CD4-positive, alpha-beta T cell treated with Interleukin-4 for 4 hours (primary cell): Measurements from ENCODE around the gene CXCL11.
A peak's percentile ranks its signal among the peaks of the same experiment; 100 is the strongest.
"Not testable (repeated sequence)": the region's sequence is repeated elsewhere in the genome, so short reads cannot be mapped to it uniquely, and the experiment has no call there.

ENCODE experiments used
- DNase-seq: peaks from one replicate; pipeline ENCODE4 v3.0.0-alpha.2; 2020

CXCL11 gene

GRCh38 chr4:76035799-76036380 lies at the start of gene CXCL11:
TSS of gene CXCL11 (minus strand) at chr4:76036070. CDS start at chr4:76035987, 83 bp downstream.
- DNase-seq, result no peak

- DNase-seq, result no peak
These were observed 48.7 kb upstream of the CXCL11 start for GRCh38 chr4:76084542-76084941.

GRCh38 chr4:76083386-76083988 lies 47.6 kb upstream of the CXCL11 start:
- no peak for DNase-seq

GRCh38 chr4:76078033-76078613 lies 42.3 kb upstream of the CXCL11 start:
- no peak for DNase-seq

- DNase-seq, result no peak
These were observed 39.2 kb upstream of the CXCL11 start for GRCh38 chr4:76074993-76075600.

DNA sequence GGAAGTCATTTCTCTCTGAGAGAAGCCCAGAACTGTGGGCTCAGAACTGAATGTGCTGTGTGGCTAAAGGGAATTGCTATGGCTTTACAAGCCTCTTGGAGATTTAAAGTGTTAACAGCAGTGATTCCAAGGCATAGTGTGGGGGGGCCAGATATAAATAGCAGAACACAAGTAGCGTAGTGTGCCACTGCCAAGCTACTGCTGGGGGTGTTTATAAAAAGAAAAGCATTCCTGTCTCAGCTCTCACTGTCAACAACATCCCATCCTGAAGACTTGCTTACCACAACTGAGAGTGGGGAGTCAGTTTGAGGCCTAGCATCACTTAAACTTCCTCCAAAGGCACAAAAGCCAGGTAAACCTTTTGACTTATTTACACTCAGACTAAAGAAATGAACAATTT lies 38.6 kb upstream of the CXCL11 start, which contains the start of gene ART3:
TSS of gene ART3 (plus strand) at position 242 of the 400 bp plus-strand sequence. CDS start 1,181 bp downstream, outside the sequence.
- DNase-seq, result no peak

GRCh38 chr4:76072760-76073159 lies 36.9 kb upstream of the CXCL11 start:
- no peak for DNase-seq

- DNase-seq, result peak; percentile 68
These were observed 31.9 kb upstream of the CXCL11 start for GRCh38 chr4:76067652-76068286.

- DNase-seq, result no peak
These were observed 30.7 kb upstream of the CXCL11 start for GRCh38 chr4:76066546-76066945.

DNA sequence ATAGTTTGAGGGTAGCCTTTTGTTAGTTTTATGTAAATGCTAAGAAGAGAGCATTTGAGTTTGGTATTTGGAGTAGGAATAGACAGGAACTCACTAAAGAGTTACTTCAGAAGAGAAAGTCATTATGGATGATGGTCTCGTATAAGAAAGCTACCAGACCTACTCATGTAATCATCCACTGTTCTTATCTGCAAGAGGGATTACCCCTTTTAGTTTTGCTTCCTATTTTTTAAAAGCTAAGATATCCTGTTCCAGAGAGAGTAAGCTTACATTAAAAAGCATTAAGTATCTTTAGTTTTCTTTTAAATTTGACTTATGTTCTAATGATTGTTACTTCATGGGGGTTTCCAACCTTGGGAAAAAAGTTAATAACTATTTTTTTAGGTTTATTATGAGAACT lies 26.1 kb upstream of the CXCL11 start:
- no peak for DNase-seq

DNA sequence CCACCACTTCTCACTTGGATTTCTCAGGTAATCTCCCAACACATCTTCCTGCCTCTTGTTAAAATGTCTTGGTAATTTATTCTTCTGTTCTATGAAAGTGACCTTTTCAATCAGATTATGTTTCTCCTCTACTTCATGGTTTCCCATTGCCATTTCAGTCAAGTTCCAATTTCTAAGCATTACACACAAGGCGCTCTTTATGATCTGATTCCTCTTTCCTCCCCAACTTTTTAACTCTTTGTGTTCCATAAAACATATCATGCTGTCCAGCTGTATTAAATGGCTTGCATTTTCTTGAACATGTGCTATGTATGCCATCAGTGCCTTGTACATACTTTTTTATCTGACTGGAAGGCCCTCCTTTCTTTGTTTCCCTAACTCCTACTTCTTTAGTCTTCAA lies 25.6 kb upstream of the CXCL11 start:
- DNase-seq, result no peak

GRCh38 chr4:76060506-76060905 lies 24.6 kb upstream of the CXCL11 start:
- DNase-seq, result no peak

GRCh38 chr4:76059750-76060149 lies 23.9 kb upstream of the CXCL11 start:
- peak; percentile 4 for DNase-seq

GRCh38 chr4:76058888-76059426 lies 23.1 kb upstream of the CXCL11 start:
- no peak for DNase-seq

DNA sequence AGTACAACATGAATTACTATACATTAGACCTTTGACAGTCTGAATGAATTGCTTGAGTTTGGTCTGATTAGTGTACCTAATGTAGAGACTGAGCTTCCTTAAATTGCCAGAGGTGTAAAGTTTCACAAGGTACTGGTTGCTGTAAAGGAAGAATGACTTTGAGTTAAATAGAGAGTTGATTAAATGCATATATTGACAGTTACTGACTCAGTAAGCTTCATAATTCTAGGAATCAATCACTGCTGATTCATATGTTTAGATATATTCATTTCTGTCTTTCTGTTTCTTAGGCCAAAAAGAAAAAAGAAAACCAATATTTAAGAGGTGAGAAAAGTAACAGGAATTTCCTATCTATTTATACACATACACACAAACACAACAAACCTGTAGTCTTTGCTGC lies 22.4 kb upstream of the CXCL11 start:
- DNase-seq, result no peak

DNA sequence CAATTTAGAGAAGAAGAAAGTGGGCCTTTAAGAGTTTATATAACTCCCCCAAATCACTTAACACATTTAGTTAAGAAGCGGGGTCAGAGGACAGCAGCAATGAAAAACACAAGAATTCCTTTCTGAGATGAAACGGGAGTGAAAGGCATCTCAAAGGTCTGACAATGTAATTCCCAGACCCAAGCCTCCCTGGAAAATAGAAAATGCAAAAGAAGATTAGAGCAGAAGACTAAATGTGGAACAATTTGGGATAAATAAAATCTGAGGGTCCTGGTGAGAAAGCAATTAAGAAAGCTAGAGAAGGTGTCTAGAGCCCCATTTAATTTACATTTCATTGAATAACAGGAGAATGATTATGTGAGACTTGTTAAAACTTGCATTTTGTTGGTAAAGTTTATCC lies 19.6 kb upstream of the CXCL11 start:
- no peak for DNase-seq

- DNase-seq, result no peak
These were observed 19.1 kb upstream of the CXCL11 start for GRCh38 chr4:76055016-76055415.

- no peak for DNase-seq
These were observed 17.9 kb upstream of the CXCL11 start for GRCh38 chr4:76053730-76054129.

- not testable (repeated sequence) for DNase-seq
These were observed 14.7 kb upstream of the CXCL11 start for GRCh38 chr4:76050560-76051050.

GRCh38 chr4:76049860-76050416 lies 14.1 kb upstream of the CXCL11 start:
- DNase-seq, result not testable (repeated sequence)

- not testable (repeated sequence) for DNase-seq
These were observed 8.8 kb upstream of the CXCL11 start for GRCh38 chr4:76044686-76045085.

GRCh38 chr4:76043306-76043705 lies 7.4 kb upstream of the CXCL11 start:
- DNase-seq, result not testable (repeated sequence)
